Brain microvascular endothelial cell (primary cell): ENCODE measurements around the gene RNFT2.

Source experiments
- DNase-seq: peaks from one replicate; pipeline ENCODE4 v3.0.0-alpha.2; 2020
- H3K27ac ChIP-seq: fragments of 250-450 bp; sonication (Bioruptor Pico); 2 replicates; pipeline ENCODE4 v1.5.1; 2020; ENCODE audit warnings: mild to moderate bottlenecking, moderate library complexity
- H3K27me3 ChIP-seq: fragments of 250-450 bp; sonication (Bioruptor Pico); replicated peaks from 2 replicates; pipeline ENCODE4 v1.5.1; 2020; ENCODE audit warnings: mild to moderate bottlenecking
- H3K36me3 ChIP-seq: fragments of 250-450 bp; sonication (Bioruptor Pico); replicated peaks from 2 replicates; pipeline ENCODE4 v1.5.1; 2020; ENCODE audit warnings: mild to moderate bottlenecking
- H3K4me3 ChIP-seq: 2 replicates; pipeline ENCODE4 v1.5.1; 2011; ENCODE audit warnings: low read depth, mild to moderate bottlenecking, control low read depth, low read length, moderate library complexity
- CTCF ChIP-seq: IDR thresholded peaks from 2 replicates; pipeline ENCODE4 v1.5.1; 2011; ENCODE audit warnings: low read depth, mild to moderate bottlenecking, moderate library complexity, low read length, control low read depth, inconsistent platforms; ENCODE audit errors: missing control alignments
- in situ Hi-C: cut with HindIII; loops from 2 replicates; pipeline ENCODE4 v1.10.0; 2017; ENCODE audit warnings: low sequenced_read_pairs, low pct_ligation_motif_present

Gene RNFT2

GRCh38 chr12:116790066-116790465 lies 52.0 kb downstream of the RNFT2 start:
- TF ChIP-seq CTCF, result no peak
- no peaks in the 10 kb centered on the region for H3K36me3 ChIP-seq
- H3K27ac ChIP-seq, result no peak overlapping the region
- no peaks in the 10 kb centered on the region for H3K27me3 ChIP-seq
- H3K4me3 ChIP-seq, result no peak overlapping the region
- in situ Hi-C loops, result no loop called here
- DNase-seq, result no peak

GRCh38 chr12:116792403-116792802 lies 54.3 kb downstream of the RNFT2 start:
- Histone ChIP-seq H3K36me3 (no peaks in the 10 kb centered on the region), H3K4me3 (no peak overlapping the region), H3K27me3 (no peaks in the 10 kb centered on the region), H3K27ac (no peak overlapping the region)
- no peak for DNase-seq
- no peak for TF ChIP-seq CTCF
- in situ Hi-C loops, result no loop called here

- H3K36me3 ChIP-seq, result no peaks in the 10 kb centered on the region
- H3K4me3 ChIP-seq, result no peak overlapping the region
- in situ Hi-C loops, result no loop called here
- no peak for DNase-seq
- no peak overlapping the region for H3K27ac ChIP-seq
- no peak for TF ChIP-seq CTCF
- no peaks in the 10 kb centered on the region for H3K27me3 ChIP-seq
Observed at GRCh38 chr12:116794725-116795124, 56.6 kb downstream of the RNFT2 start.

GRCh38 chr12:116797885-116798284 lies 59.8 kb downstream of the RNFT2 start:
- in situ Hi-C loops, result no loop called here
- no peaks in the 10 kb centered on the region for H3K27me3 ChIP-seq
- no peak overlapping the region for H3K4me3 ChIP-seq
- no peaks in the 10 kb centered on the region for H3K36me3 ChIP-seq
- TF ChIP-seq CTCF, result no peak
- no peak for DNase-seq
- H3K27ac ChIP-seq, result no peak overlapping the region

GRCh38 chr12:116798719-116799118 lies 60.6 kb downstream of the RNFT2 start:
- H3K27me3 ChIP-seq, result no peaks in the 10 kb centered on the region
- H3K27ac ChIP-seq, result no peak overlapping the region
- no peak for DNase-seq
- TF ChIP-seq CTCF, result no peak
- H3K4me3 ChIP-seq, result no peak overlapping the region
- no peaks in the 10 kb centered on the region for H3K36me3 ChIP-seq
- in situ Hi-C loops, result no loop called here

- no peak overlapping the region for H3K27ac ChIP-seq
- TF ChIP-seq CTCF, result no peak
- no peak overlapping the region for H3K4me3 ChIP-seq
- in situ Hi-C loops, result no loop called here
- H3K36me3 ChIP-seq, result no peaks in the 10 kb centered on the region
- no peak for DNase-seq
- no peaks in the 10 kb centered on the region for H3K27me3 ChIP-seq
Observed at GRCh38 chr12:116799955-116800354, 61.8 kb downstream of the RNFT2 start.
